HCT116 (cell line): ENCODE results near the gene ERP27. TPM values are rescaled to one million over a fixed set of nuclear protein-coding genes. Genes with fewer than 3 reads are reported as not detected.

Source experiments
- ATAC-seq: fragments of 200-7000 bp; cut with Tn5 transposase; 2 replicates; pipeline ENCODE4 v1.9.1; 2020; ENCODE audit warnings: mild to moderate bottlenecking, moderate library complexity
- BruUV-seq: library from RNA; stranded (reverse); fragments of 400-500 nt; replicated peaks from 2 replicates; lab custom pipeline; 2021; lab: Mats Ljungman, UMichigan
- CTCF ChIA-PET: fragments of 300-600 bp; sonication (Branson Sonifier 250); formaldehyde crosslinking; loops from one replicate; lab custom pipeline; 2021; ENCODE audit warnings: antibody characterized with exemption; lab: Charles Lee
- POLR2A ChIA-PET: fragments of 300-600, 350-600 bp; sonication (Branson Sonifier 250); formaldehyde crosslinking; loops from one replicate; lab custom pipeline; 2021; ENCODE audit warnings: antibody characterized with exemption; lab: Charles Lee
- RAD21 ChIA-PET, 2 experiments: fragments of 300-600 bp; sonication (Branson Sonifier 250); formaldehyde crosslinking; loops; one replicate each; lab custom pipeline; 2023; ENCODE audit warnings: low total read pairs in 2 of 2; ENCODE audit not compliant: uncharacterized antibody in 2 of 2, unreplicated experiment in 2 of 2, low non-redundant PET in 1 of 2; lab: Charles Lee
- DNase-seq: peaks from one replicate; pipeline ENCODE4 v3.0.0-alpha.2; 2010; ENCODE audit warnings: low read depth, low spot score
- H2AFZ ChIP-seq: fragments of 200-600 bp; shearing (Covaris generic), sonication (generic); 2 replicates; pipeline ENCODE4 v1.6.1; 2017; ENCODE audit warnings: low read depth, mixed run types, mixed read lengths, antibody characterized with exemption, low read length; ENCODE audit not compliant: poor library complexity, severe bottlenecking
- H3K27ac ChIP-seq: 2 replicates; pipeline ENCODE4 v1.5.1; 2012; ENCODE audit warnings: low read depth, low read length
- H3K27me3 ChIP-seq: fragments of 200-600 bp; sonication (generic); 2 replicates; pipeline ENCODE4 v1.6.1; 2016; ENCODE audit warnings: mixed run types, low read length, mixed read lengths; ENCODE audit not compliant: insufficient read depth
- H3K36me3 ChIP-seq, 2 experiments: fragments of 200-500 bp in 1 of 2; fragments of 200-600 bp in 1 of 2; sonication (Bioruptor generic) in 1 of 2; sonication (generic) in 1 of 2; 2 replicates each; pipeline versions ENCODE4 v1.5.1 to v1.6.1; 2014 to 2016; ENCODE audit warnings: low read length in 2 of 2, inconsistent platforms in 1 of 2, mixed read lengths in 1 of 2, mixed run types in 1 of 2; ENCODE audit not compliant: insufficient read depth in 2 of 2, control insufficient read depth in 1 of 2
- H3K4me1 ChIP-seq, 2 experiments: fragments of 200-600 bp in 1 of 2; sonication (generic) in 1 of 2; 2 replicates each; pipeline versions ENCODE4 v1.5.1 to v1.6.1; 2012 to 2017; ENCODE audit warnings: low read length in 2 of 2, inconsistent platforms in 1 of 2, mild to moderate bottlenecking in 1 of 2, mixed read lengths in 1 of 2, mixed run types in 1 of 2, moderate library complexity in 1 of 2; ENCODE audit not compliant: insufficient read depth in 2 of 2, control insufficient read depth in 1 of 2
- H3K4me2 ChIP-seq: fragments of 200-600 bp; sonication (generic); 2 replicates; pipeline ENCODE4 v1.6.1; 2017; ENCODE audit warnings: mixed run types, low read length, mixed read lengths
- H3K4me3 ChIP-seq, 2 experiments: fragments of 200-600 bp in 1 of 2; sonication (generic) in 1 of 2; replicated peaks in 1 of 2; 2 replicates each; pipeline ENCODE4 v1.5.1; 2011 to 2016; ENCODE audit warnings: low read length in 2 of 2, control low read depth in 1 of 2, low read depth in 1 of 2, mild to moderate bottlenecking in 1 of 2, mixed read lengths in 1 of 2, mixed run types in 1 of 2
- H3K79me2 ChIP-seq: fragments of 200-600 bp; sonication (generic); 2 replicates; pipeline ENCODE4 v1.6.1; 2017; ENCODE audit warnings: mild to moderate bottlenecking, mixed run types, low read length, moderate library complexity, mixed read lengths; ENCODE audit not compliant: insufficient read depth
- H3K9ac ChIP-seq: fragments of 200-600 bp; sonication (generic); 2 replicates; pipeline ENCODE4 v1.6.1; 2016; ENCODE audit warnings: low read length, mixed read lengths
- H3K9me2 ChIP-seq: fragments of 200-600 bp; sonication (generic), shearing (Covaris generic); 2 replicates; pipeline ENCODE4 v1.6.1; 2017; ENCODE audit warnings: mixed run types, mild to moderate bottlenecking, moderate library complexity; ENCODE audit not compliant: insufficient read depth
- H3K9me3 ChIP-seq, 2 experiments: fragments of 200-500 bp in 1 of 2; fragments of 200-600 bp in 1 of 2; sonication (Bioruptor generic) in 1 of 2; sonication (generic) in 1 of 2; 2 replicates each; pipeline ENCODE4 v1.6.1; 2014 to 2017; ENCODE audit warnings: low read length in 2 of 2, mixed read lengths in 2 of 2, inconsistent platforms in 1 of 2, low read depth in 1 of 2, mild to moderate bottlenecking in 1 of 2, mixed run types in 1 of 2, moderate library complexity in 1 of 2; ENCODE audit not compliant: control insufficient read depth in 1 of 2, insufficient read depth in 1 of 2
- H4K20me1 ChIP-seq: fragments of 200-600 bp; sonication (generic), shearing (Covaris generic); 2 replicates; pipeline ENCODE4 v1.6.1; 2017; ENCODE audit warnings: mixed run types, mild to moderate bottlenecking, moderate library complexity; ENCODE audit not compliant: insufficient read depth
- CBX3 ChIP-seq: IDR thresholded peaks from 2 replicates; pipeline ENCODE4 v1.6.1; 2012; ENCODE audit warnings: low read depth
- CEBPB ChIP-seq: IDR thresholded peaks from 2 replicates; pipeline ENCODE4 v1.6.1; 2012; ENCODE audit warnings: low read depth
- FOSL1 ChIP-seq: IDR thresholded peaks from 2 replicates; pipeline ENCODE4 v1.6.1; 2012; ENCODE audit warnings: low read depth
- JUND ChIP-seq: IDR thresholded peaks from 2 replicates; pipeline ENCODE4 v1.6.1; 2012
- POLR2A ChIP-seq: IDR thresholded peaks from 2 replicates; pipeline ENCODE4 v1.7.0; 2011; ENCODE audit warnings: borderline replicate concordance; ENCODE audit not compliant: insufficient read depth, insufficient read length; ENCODE audit errors: extremely low read depth
- POLR2AphosphoS5 ChIP-seq: IDR thresholded peaks from 2 replicates; pipeline ENCODE4 v1.6.1; 2011; ENCODE audit warnings: mild to moderate bottlenecking, low read depth, low read length, moderate library complexity
- RAD21 ChIP-seq: IDR thresholded peaks from 2 replicates; pipeline ENCODE4 v1.6.1; 2012; ENCODE audit warnings: low read depth, mild to moderate bottlenecking
- SIN3A ChIP-seq: IDR thresholded peaks from 2 replicates; pipeline ENCODE4 v1.6.1; 2012; ENCODE audit warnings: low read depth
- SP1 ChIP-seq: IDR thresholded peaks from 2 replicates; pipeline ENCODE4 v1.6.1; 2012; ENCODE audit warnings: low read depth
- TCF7L2 ChIP-seq: IDR thresholded peaks from 2 replicates; pipeline ENCODE4 v1.7.0; 2011; ENCODE audit warnings: borderline replicate concordance, inconsistent platforms; ENCODE audit not compliant: insufficient read depth, insufficient read length; ENCODE audit errors: extremely low read depth
- YY1 ChIP-seq: IDR thresholded peaks from 2 replicates; pipeline ENCODE4 v1.6.1; 2011; ENCODE audit warnings: low read length, low read depth, moderate library complexity, mild to moderate bottlenecking; ENCODE audit not compliant: insufficient replicate concordance; ENCODE audit errors: extremely low read depth
- ZFX ChIP-seq: fragments of 450-650 bp; IDR thresholded peaks from 2 replicates; pipeline ENCODE4 v1.6.1; 2017
- ZNF274 ChIP-seq: fragments of 200-500 bp; sonication (Bioruptor generic); IDR thresholded peaks from 2 replicates; pipeline ENCODE4 v1.6.1; 2014; ENCODE audit warnings: mild to moderate bottlenecking, low read depth, low read length, inconsistent platforms
- intact Hi-C: fragments of 100-400 bp; cut with micrococcal nuclease; formaldehyde crosslinking; loops from 2 replicates; pipeline ENCODE4 v1.10.0; 2022
- total RNA-seq: library from RNA; stranded (reverse); gene quantifications from one replicate; pipeline ENCODE4 v1.2.1, GENCODE V29; 2021; ENCODE audit not compliant: unreplicated experiment
- TF ChIP-seq, protein P1 (sequence below): IDR thresholded peaks from 2 replicates; pipeline ENCODE4 v1.6.1; 2011; ENCODE audit warnings: mild to moderate bottlenecking, low read length, moderate library complexity; ENCODE audit not compliant: insufficient replicate concordance; ENCODE audit errors: extremely low read depth
- TF ChIP-seq, protein P2 (sequence below): IDR thresholded peaks from 2 replicates; pipeline ENCODE4 v1.6.1; 2012
- TF ChIP-seq, protein P3 (sequence below): IDR thresholded peaks from 2 replicates; pipeline ENCODE4 v1.6.1; 2012

The ERP27 gene
- total RNA-seq, 1 experiment from 2014 or later = 0.39 TPM

DNA sequence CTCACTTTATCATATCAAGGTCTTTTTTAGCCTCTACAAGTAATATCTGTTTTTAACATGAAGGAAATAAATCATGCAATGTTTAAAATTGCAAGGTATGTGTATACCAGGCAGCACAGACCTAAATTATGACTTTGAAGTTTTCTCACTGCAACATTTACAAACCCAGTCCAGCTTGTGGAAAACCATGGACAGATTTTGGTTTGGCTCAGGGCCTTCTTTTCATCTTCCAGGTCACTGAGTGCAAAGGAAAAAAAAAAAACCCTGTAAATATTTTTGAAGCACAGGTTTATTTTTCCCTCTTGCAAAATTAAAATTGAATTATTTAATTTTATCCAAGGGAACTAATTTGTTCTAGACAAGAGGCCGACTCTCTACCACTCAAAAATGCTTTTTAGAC, 66.5 kb downstream of the ERP27 start:
- CTCF ChIA-PET = no interaction called here
- no TSS peak for BruUV-seq
- no peak overlapping the region for H3K27ac ChIP-seq
- no peak overlapping the region for H2AFZ ChIP-seq
- H3K9ac ChIP-seq = no peak overlapping the region
- ATAC-seq (no peak), DNase-seq (no peak)
- TF ChIP-seq SIN3A = no peak
- RAD21 ChIA-PET = no interaction called here
- no peaks in the 10 kb centered on the region for H3K79me2 ChIP-seq
- H3K9me2 ChIP-seq = no peaks in the 10 kb centered on the region
- no peak overlapping the region for H3K4me2 ChIP-seq
- H3K4me1 ChIP-seq = peaks cover 0 to 10% of the 10 kb centered on the region in 2 experiments; a peak in 2 of 4 replicates
- POLR2A ChIA-PET = no interaction called here
- H3K36me3 ChIP-seq = no peaks in the 10 kb centered on the region
- intact Hi-C loops = no loop called here
- no peaks in the 10 kb centered on the region for H4K20me1 ChIP-seq
- no peaks in the 10 kb centered on the region for H3K27me3 ChIP-seq
- no peak overlapping the region for H3K4me3 ChIP-seq
- H3K9me3 ChIP-seq = no peaks in the 10 kb centered on the region

DNA sequence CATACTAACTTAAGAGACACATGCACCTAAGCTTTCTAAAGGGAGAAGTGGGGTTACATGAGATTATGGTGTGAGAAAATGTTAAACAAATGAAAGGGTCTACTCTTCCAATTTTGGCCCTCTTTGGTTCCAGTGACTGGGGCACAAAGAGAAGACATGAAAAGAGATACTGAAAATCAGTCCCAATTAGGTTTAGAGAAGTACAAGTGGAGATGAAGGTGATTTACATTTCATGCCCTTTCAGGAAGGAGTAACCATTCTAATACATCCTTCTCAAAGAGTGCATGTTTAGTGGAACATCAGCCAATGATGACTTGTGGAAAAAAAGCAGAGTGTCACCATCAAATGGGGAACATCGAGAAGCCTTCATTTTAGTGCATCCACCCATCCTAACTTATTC, 67.1 kb downstream of the ERP27 start:
- CTCF ChIA-PET = no interaction called here
- no peaks in the 10 kb centered on the region for H3K79me2 ChIP-seq
- H4K20me1 ChIP-seq = no peaks in the 10 kb centered on the region
- no TSS peak for BruUV-seq
- TF ChIP-seq SP1 (no peak), YY1 (no peak), RAD21 (no peak), TCF7L2 (no peak), CBX3 (no peak), POLR2AphosphoS5 (no peak), ZFX (no peak), FOSL1 (no peak), POLR2A (no peak), ZNF274 (no peak), JUND (no peak), CEBPB (no peak)
- TF ChIP-seq, protein P1, sequence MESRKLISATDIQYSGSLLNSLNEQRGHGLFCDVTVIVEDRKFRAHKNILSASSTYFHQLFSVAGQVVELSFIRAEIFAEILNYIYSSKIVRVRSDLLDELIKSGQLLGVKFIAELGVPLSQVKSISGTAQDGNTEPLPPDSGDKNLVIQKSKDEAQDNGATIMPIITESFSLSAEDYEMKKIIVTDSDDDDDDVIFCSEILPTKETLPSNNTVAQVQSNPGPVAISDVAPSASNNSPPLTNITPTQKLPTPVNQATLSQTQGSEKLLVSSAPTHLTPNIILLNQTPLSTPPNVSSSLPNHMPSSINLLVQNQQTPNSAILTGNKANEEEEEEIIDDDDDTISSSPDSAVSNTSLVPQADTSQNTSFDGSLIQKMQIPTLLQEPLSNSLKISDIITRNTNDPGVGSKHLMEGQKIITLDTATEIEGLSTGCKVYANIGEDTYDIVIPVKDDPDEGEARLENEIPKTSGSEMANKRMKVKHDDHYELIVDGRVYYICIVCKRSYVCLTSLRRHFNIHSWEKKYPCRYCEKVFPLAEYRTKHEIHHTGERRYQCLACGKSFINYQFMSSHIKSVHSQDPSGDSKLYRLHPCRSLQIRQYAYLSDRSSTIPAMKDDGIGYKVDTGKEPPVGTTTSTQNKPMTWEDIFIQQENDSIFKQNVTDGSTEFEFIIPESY = no peak
- TF ChIP-seq, protein P2, sequence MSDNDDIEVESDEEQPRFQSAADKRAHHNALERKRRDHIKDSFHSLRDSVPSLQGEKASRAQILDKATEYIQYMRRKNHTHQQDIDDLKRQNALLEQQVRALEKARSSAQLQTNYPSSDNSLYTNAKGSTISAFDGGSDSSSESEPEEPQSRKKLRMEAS = no peak
- TF ChIP-seq, protein P3, sequence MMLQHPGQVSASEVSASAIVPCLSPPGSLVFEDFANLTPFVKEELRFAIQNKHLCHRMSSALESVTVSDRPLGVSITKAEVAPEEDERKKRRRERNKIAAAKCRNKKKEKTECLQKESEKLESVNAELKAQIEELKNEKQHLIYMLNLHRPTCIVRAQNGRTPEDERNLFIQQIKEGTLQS = no peak
- no peak for DNase-seq
- no peak overlapping the region for H2AFZ ChIP-seq
- no peaks in the 10 kb centered on the region for H3K36me3 ChIP-seq
- ATAC-seq = no peak
- no peak overlapping the region for H3K4me2 ChIP-seq
- H3K4me3 ChIP-seq = no peak overlapping the region
- H3K4me1 ChIP-seq = peaks cover 0 to 10% of the 10 kb centered on the region in 2 experiments; a peak in 2 of 4 replicates
- no peaks in the 10 kb centered on the region for H3K27me3 ChIP-seq
- no peak overlapping the region for H3K27ac ChIP-seq
- RAD21 ChIA-PET = no interaction called here
- POLR2A ChIA-PET = no interaction called here
- H3K9me2 ChIP-seq = no peaks in the 10 kb centered on the region
- intact Hi-C loops = no loop called here
- no peak overlapping the region for H3K9ac ChIP-seq
- H3K9me3 ChIP-seq = no peaks in the 10 kb centered on the region
